ENCODE measurements around the gene TMEM86B. TPM values are rescaled to one million over a fixed set of nuclear protein-coding genes. Genes with fewer than 3 reads are reported as not detected.

TMEM86B gene
- total and polyA plus RNA-seq, 2 donors (not counting 1 experiment from before 2014, with no cell fraction given): 0.34 to 1.3 TPM

DNA sequence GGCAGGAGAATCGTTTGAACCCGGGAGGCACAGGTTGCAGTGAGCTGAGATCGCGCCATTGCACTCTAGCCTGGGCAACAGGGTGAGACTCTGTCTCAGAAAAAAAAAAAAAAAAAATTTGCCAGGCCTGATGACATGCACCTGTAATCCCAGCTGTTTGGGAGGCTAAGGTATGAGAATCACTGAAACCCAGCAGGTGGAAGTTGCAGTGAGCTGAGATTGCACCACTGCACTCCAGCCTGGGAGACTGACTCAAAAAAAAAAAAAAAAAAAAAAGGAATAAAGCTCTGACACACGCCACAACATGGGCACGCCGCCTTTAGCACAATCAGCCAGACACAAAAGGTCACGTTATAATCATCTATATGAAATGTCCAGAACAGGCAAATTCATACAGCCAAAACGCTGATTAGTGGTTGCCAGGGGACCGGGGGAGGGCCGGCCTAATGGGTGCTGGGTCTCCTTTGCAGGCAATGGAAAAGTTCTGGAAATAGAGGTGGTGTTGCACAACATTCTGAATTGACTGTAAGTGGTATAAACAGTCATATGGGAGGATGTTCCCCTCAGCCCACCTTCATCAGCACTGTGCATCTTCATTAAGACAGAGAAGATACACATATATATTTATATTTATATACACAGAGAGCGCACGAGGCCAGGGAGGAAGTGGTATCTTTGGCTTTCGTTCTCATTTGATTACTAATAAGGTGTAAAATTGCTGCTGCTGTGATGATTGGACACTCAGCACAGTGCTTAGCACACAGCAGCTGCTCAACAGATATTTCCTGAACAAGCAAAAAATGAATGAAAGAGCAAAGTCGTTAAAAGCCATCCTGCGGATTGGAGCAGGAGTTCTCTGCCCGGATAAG, 47.5 kb upstream of the TMEM86B start:
- no peak for TF ChIP-seq EZH2 (IDR thresholded peaks at IDR 0.05; ENCODE audit: low read length, missing control alignments)
- TF ChIP-seq, protein P1, sequence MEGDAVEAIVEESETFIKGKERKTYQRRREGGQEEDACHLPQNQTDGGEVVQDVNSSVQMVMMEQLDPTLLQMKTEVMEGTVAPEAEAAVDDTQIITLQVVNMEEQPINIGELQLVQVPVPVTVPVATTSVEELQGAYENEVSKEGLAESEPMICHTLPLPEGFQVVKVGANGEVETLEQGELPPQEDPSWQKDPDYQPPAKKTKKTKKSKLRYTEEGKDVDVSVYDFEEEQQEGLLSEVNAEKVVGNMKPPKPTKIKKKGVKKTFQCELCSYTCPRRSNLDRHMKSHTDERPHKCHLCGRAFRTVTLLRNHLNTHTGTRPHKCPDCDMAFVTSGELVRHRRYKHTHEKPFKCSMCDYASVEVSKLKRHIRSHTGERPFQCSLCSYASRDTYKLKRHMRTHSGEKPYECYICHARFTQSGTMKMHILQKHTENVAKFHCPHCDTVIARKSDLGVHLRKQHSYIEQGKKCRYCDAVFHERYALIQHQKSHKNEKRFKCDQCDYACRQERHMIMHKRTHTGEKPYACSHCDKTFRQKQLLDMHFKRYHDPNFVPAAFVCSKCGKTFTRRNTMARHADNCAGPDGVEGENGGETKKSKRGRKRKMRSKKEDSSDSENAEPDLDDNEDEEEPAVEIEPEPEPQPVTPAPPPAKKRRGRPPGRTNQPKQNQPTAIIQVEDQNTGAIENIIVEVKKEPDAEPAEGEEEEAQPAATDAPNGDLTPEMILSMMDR (conservative IDR thresholded peaks at IDR 0.05 in 1 of 2, IDR thresholded peaks at IDR 0.05 in 1 of 2; ENCODE audit: low read depth in 1 of 2, low read length in 2 of 2): no peak
- Histone ChIP-seq H3K27ac (ENCODE audit: insufficient read depth, low read length) (no peak overlapping the region), H3K27me3 (ENCODE audit: control insufficient read depth, insufficient read depth, low read length) (no peaks in the 10 kb centered on the region), H3K4me1 (ENCODE audit: control insufficient read depth, extremely low read depth, insufficient read depth, low read length) (peaks cover 3% of the 10 kb centered on the region), H3K79me2 (ENCODE audit: control insufficient read depth, insufficient read depth, low read length) (no peaks in the 10 kb centered on the region), H3K9ac (ENCODE audit: insufficient read depth, low read length) (no peak overlapping the region), H3K36me3 (ENCODE audit: control insufficient read depth, insufficient read depth, low read length) (peaks cover 4% of the 10 kb centered on the region), H3K4me2 (ENCODE audit: extremely low read depth, insufficient read depth, low read length) (no peak overlapping the region), H4K20me1 (ENCODE audit: control insufficient read depth, extremely low read depth, insufficient read depth, low read length) (no peaks in the 10 kb centered on the region), H2AFZ (ENCODE audit: low read length) (no peak overlapping the region), H3K9me3 (ENCODE audit: control insufficient read depth, insufficient read depth, low read depth, low read length) (no peaks in the 10 kb centered on the region), H3K4me3 (replicated peaks in 1 of 4; ENCODE audit: control extremely low read depth in 1 of 4, insufficient read depth in 1 of 4, low read depth in 3 of 4, low read length in 4 of 4) (no peak overlapping the region)
- no peak for DNase-seq (ENCODE audit: low read depth in 2 of 2)

DNA sequence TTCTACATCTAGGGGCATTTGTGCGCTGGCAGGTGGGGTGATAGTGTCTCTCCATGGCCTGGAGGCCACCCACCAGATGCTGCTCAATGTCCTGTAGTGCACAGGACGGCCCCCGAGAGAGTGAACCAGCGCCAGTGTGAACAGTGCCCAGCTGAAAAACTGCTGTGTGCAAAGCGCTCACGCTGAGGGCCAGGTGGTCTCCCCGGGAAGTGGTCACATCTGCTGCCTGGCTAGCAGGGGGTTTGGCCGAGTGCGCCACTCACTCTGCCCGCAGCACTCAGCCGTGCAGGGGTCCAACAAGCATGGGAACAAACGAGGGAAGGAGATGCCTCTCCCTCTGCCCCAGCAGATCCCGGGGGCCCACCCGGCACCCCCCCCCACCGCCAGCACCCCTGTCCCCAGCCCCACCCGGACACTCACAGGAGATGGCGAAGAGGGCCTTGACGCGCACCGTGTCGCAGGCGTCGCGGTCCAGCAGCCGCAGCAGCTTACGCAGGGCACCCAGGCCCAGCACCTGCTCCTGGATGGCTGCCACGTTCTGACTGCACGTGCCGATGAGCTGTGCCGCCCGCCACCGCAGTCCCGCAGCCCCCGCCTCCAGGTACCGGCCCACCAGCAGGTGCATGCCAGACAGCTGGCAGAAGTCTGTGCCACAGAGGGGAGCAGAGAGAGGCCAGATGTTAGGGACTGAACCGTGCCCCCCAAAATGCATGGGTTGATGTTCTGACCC, 45.6 kb upstream of the TMEM86B start:
- no peak overlapping the region for H2AFZ ChIP-seq (ENCODE audit: low read length)
- H3K4me1 ChIP-seq (ENCODE audit: control insufficient read depth, extremely low read depth, insufficient read depth, low read length): no peaks in the 10 kb centered on the region
- no peak overlapping the region for H3K4me2 ChIP-seq (ENCODE audit: extremely low read depth, insufficient read depth, low read length)
- TF ChIP-seq, protein P1 (conservative IDR thresholded peaks at IDR 0.05 in 1 of 2, IDR thresholded peaks at IDR 0.05 in 1 of 2; ENCODE audit: low read depth in 1 of 2, low read length in 2 of 2): no peak
- no peak for TF ChIP-seq EZH2 (IDR thresholded peaks at IDR 0.05; ENCODE audit: low read length, missing control alignments)
- H3K4me3 ChIP-seq (replicated peaks in 1 of 4; ENCODE audit: control extremely low read depth in 1 of 4, insufficient read depth in 1 of 4, low read depth in 3 of 4, low read length in 4 of 4): no peak overlapping the region
- no peak overlapping the region for H3K27ac ChIP-seq (ENCODE audit: insufficient read depth, low read length)
- no peaks in the 10 kb centered on the region for H3K9me3 ChIP-seq (ENCODE audit: control insufficient read depth, insufficient read depth, low read depth, low read length)
- H3K36me3 ChIP-seq (ENCODE audit: control insufficient read depth, insufficient read depth, low read length): peaks cover 4% of the 10 kb centered on the region
- H3K27me3 ChIP-seq (ENCODE audit: control insufficient read depth, insufficient read depth, low read length): no peaks in the 10 kb centered on the region
- no peaks in the 10 kb centered on the region for H3K79me2 ChIP-seq (ENCODE audit: control insufficient read depth, insufficient read depth, low read length)
- no peaks in the 10 kb centered on the region for H4K20me1 ChIP-seq (ENCODE audit: control insufficient read depth, extremely low read depth, insufficient read depth, low read length)
- DNase-seq (ENCODE audit: low read depth in 2 of 2): no peak
- no peak overlapping the region for H3K9ac ChIP-seq (ENCODE audit: insufficient read depth, low read length)

DNA sequence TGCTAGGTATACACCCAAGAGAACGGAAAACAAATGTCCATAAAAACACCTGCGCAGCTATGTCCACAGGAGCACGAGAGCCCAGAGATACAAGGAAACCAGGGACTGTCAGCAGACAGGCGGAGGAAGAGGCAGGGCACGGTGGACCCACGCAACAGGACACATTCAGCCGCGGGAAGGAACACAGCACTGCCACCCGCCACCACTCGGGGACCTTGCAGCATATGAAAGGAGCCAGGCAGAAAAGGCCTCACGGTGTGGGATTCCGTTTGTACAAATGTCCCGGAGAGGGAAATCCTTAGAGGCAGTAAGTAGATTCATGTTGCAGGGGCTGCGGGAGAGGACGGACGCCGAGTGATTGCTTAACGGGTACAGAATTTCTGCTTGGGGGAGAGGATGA, 43.6 kb upstream of the TMEM86B start:
- TF ChIP-seq EZH2 (IDR thresholded peaks at IDR 0.05; ENCODE audit: low read length, missing control alignments): no peak
- TF ChIP-seq, protein P1 (conservative IDR thresholded peaks at IDR 0.05 in 1 of 2, IDR thresholded peaks at IDR 0.05 in 1 of 2; ENCODE audit: low read depth in 1 of 2, low read length in 2 of 2): no peak
- Histone ChIP-seq H3K9me3 (ENCODE audit: control insufficient read depth, insufficient read depth, low read depth, low read length) (no peaks in the 10 kb centered on the region), H3K27ac (ENCODE audit: insufficient read depth, low read length) (no peak overlapping the region), H3K4me1 (ENCODE audit: control insufficient read depth, extremely low read depth, insufficient read depth, low read length) (no peaks in the 10 kb centered on the region), H3K4me3 (replicated peaks in 1 of 4; ENCODE audit: control extremely low read depth in 1 of 4, insufficient read depth in 1 of 4, low read depth in 3 of 4, low read length in 4 of 4) (no peak overlapping the region), H4K20me1 (ENCODE audit: control insufficient read depth, extremely low read depth, insufficient read depth, low read length) (no peaks in the 10 kb centered on the region), H3K9ac (ENCODE audit: insufficient read depth, low read length) (no peak overlapping the region), H3K79me2 (ENCODE audit: control insufficient read depth, insufficient read depth, low read length) (no peaks in the 10 kb centered on the region), H3K27me3 (ENCODE audit: control insufficient read depth, insufficient read depth, low read length) (no peaks in the 10 kb centered on the region), H3K4me2 (ENCODE audit: extremely low read depth, insufficient read depth, low read length) (no peak overlapping the region), H3K36me3 (ENCODE audit: control insufficient read depth, insufficient read depth, low read length) (peaks cover 4% of the 10 kb centered on the region), H2AFZ (ENCODE audit: low read length) (no peak overlapping the region)
- DNase-seq (ENCODE audit: low read depth in 2 of 2): no peak

Data from fibroblast of lung (primary cell).